Smooth muscle cell (in vitro differentiated cells): ENCODE results near the gene MOB2. TPM values are rescaled to one million over a fixed set of nuclear protein-coding genes. Genes with fewer than 3 reads are reported as not detected.

ENCODE experiments used
- DNase-seq: peaks from one replicate; lab custom pipeline; 2025; ENCODE audit not compliant: unreplicated experiment; lab: John Stamatoyannopoulos, UW
- H2AFZ ChIP-seq: fragments of 200-600 bp; sonication (generic); 2 replicates; pipeline ENCODE4 v1.6.0; 2016; ENCODE audit warnings: antibody characterized with exemption, low read depth, mild to moderate bottlenecking
- H3F3A ChIP-seq: fragments of 200-600 bp; sonication (generic); 2 replicates; pipeline ENCODE4 v1.6.0; 2017; ENCODE audit warnings: antibody characterized with exemption, low read depth
- H3K27ac ChIP-seq: fragments of 200-600 bp; sonication (generic); 2 replicates; pipeline ENCODE4 v1.5.1; 2016; ENCODE audit warnings: low read depth, mild to moderate bottlenecking
- H3K27me3 ChIP-seq: fragments of 200-600 bp; sonication (generic); 2 replicates; pipeline ENCODE4 v1.6.1; 2016; ENCODE audit warnings: low read depth, mild to moderate bottlenecking
- H3K36me3 ChIP-seq: fragments of 200-600 bp; sonication (generic); 2 replicates; pipeline ENCODE4 v1.5.1; 2016; ENCODE audit warnings: low read depth
- H3K4me1 ChIP-seq: fragments of 200-600 bp; sonication (generic); 2 replicates; pipeline ENCODE4 v1.5.1; 2016; ENCODE audit warnings: low read depth
- H3K4me2 ChIP-seq: fragments of 200-600 bp; sonication (generic); 2 replicates; pipeline ENCODE4 v1.6.0; 2016; ENCODE audit warnings: mild to moderate bottlenecking
- H3K4me3 ChIP-seq: fragments of 200-600 bp; sonication (generic); 2 replicates; pipeline ENCODE4 v1.5.1; 2016; ENCODE audit warnings: mild to moderate bottlenecking
- H3K79me2 ChIP-seq: fragments of 200-600 bp; sonication (generic); 2 replicates; pipeline ENCODE4 v1.6.0; 2016; ENCODE audit warnings: low read depth, mild to moderate bottlenecking
- H3K9ac ChIP-seq: fragments of 200-600 bp; sonication (generic); 2 replicates; pipeline ENCODE4 v1.6.0; 2016; ENCODE audit warnings: low read depth
- H3K9me3 ChIP-seq: fragments of 200-600 bp; sonication (generic); replicated peaks from 2 replicates; pipeline ENCODE4 v1.5.1; 2016; ENCODE audit warnings: low read depth
- H4K20me1 ChIP-seq: fragments of 200-600 bp; sonication (generic); 2 replicates; pipeline ENCODE4 v1.6.0; 2016; ENCODE audit warnings: low read depth
- WGBS: methylation state at CpG from one replicate; pipeline ENCODE4 v1.1.7; 2016; ENCODE audit warnings: low lambda C conversion rate; 5-methylcytosine and 5-hydroxymethylcytosine counted together
- polyA plus RNA-seq: library from polyadenylated mRNA; unstranded; fragments of >200 nt; fragmentation: Nextera tagmentation; extraction: Ambion mirVana; gene quantifications from 2 replicates; pipeline ENCODE4 v1.2.1, GENCODE V29; 2016
- total RNA-seq: library from RNA; depleted of rRNA; stranded (reverse); fragments of >200 nt; gene quantifications from 2 replicates; pipeline ENCODE4 v1.2.3, GENCODE V29; 2014
- TF ChIP-seq, protein P1 (sequence below): fragments of 200-600 bp; sonication (generic); IDR thresholded peaks from 2 replicates; pipeline ENCODE4 v1.5.1; 2017; ENCODE audit warnings: borderline replicate concordance, mild to moderate bottlenecking, antibody characterized with exemption; ENCODE audit not compliant: insufficient read depth, poor library complexity, severe bottlenecking

The MOB2 gene
- total and polyA plus RNA-seq, 2 experiments from 2014 or later, result 2.5 to 24.0 TPM

DNA sequence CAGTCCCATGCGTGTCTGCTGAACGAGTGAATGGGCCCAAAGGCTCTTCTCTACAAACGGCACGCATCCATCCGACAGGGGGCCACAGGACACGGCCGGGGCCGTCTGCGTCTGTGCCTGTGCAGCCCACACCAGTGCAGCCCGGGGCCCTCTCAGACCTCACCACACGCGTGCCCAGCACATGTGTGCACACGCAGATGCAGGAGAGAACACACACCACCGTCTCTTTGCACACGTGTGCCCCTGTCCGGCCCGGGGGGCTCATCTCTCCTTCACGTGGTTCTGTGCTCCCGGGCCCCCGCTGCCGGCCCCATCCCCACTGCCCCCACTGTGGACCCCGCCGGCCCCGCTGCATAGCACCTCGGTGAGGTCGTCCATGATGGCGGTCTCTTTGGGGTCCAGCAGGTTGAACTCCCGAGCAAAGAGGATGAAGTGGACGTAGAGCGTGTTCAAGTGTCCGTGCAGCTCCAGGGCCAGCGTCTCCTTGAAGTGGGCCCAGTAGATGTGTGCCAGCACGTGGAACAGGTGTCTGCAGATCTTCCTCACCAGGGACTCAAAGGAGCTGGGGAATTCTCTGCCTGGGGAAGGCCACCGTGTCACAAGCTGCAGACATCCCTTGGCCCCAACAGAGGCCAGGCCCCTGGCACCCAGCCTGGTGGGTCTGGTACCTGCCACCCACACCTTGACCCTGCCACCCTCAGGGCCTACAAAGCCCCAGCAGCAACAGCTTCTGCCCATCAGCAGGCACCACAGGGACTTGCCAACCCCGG, 16.5 kb downstream of the MOB2 start:
- 96% methylated on average over 21 of the region's 35 CpGs for WGBS
- Histone ChIP-seq H2AFZ (no peak overlapping the region), H3F3A (no peaks in the 10 kb centered on the region), H3K9ac (no peak overlapping the region), H3K4me2 (no peak overlapping the region), H3K27me3 (no peaks in the 10 kb centered on the region), H3K4me3 (no peak overlapping the region), H3K4me1 (no peaks in the 10 kb centered on the region), H3K36me3 (no peaks in the 10 kb centered on the region), H4K20me1 (no peaks in the 10 kb centered on the region), H3K9me3 (no peaks in the 10 kb centered on the region), H3K27ac (no peak overlapping the region), H3K79me2 (no peaks in the 10 kb centered on the region)
- TF ChIP-seq, protein P1, sequence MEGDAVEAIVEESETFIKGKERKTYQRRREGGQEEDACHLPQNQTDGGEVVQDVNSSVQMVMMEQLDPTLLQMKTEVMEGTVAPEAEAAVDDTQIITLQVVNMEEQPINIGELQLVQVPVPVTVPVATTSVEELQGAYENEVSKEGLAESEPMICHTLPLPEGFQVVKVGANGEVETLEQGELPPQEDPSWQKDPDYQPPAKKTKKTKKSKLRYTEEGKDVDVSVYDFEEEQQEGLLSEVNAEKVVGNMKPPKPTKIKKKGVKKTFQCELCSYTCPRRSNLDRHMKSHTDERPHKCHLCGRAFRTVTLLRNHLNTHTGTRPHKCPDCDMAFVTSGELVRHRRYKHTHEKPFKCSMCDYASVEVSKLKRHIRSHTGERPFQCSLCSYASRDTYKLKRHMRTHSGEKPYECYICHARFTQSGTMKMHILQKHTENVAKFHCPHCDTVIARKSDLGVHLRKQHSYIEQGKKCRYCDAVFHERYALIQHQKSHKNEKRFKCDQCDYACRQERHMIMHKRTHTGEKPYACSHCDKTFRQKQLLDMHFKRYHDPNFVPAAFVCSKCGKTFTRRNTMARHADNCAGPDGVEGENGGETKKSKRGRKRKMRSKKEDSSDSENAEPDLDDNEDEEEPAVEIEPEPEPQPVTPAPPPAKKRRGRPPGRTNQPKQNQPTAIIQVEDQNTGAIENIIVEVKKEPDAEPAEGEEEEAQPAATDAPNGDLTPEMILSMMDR, result no peak
- DNase-seq, result no peak

DNA sequence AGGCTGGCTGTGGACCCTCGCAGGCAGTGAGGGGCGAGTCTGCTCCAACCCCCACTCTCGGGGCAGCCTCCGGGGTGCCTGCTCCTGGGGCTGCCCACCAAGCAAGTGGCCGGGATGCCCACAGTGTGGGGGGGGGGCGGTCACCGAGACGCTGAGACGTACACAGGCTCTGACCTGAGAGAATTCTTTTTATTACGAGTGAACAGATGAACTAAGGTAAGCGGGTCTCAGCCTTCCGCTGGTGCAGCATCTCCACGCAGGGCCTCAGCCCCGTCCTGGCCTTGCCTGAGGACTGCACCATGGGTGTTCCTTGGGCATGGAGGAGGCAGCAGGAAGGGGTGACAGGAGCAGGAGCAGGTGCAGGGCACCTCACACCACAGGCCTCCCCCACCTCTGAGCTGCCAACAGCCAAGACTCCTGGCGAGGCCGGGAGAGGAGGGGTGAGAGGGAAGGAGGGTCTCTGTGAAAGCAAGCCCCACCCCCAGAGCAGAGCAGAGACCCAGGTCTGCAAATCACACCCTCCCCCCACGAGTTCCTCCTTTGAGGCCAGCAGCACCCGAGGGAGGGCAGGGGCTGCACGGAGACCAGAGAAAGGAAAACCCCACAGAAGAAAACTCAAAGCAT, 17.2 kb downstream of the MOB2 start:
- 92% methylated on average over 19 of the region's 19 CpGs for WGBS
- H3K36me3 ChIP-seq, result no peaks in the 10 kb centered on the region
- H2AFZ ChIP-seq, result no peak overlapping the region
- H3F3A ChIP-seq, result no peaks in the 10 kb centered on the region
- no peak overlapping the region for H3K4me3 ChIP-seq
- H3K9ac ChIP-seq, result no peak overlapping the region
- no peaks in the 10 kb centered on the region for H4K20me1 ChIP-seq
- no peaks in the 10 kb centered on the region for H3K9me3 ChIP-seq
- no peak overlapping the region for H3K4me2 ChIP-seq
- no peaks in the 10 kb centered on the region for H3K79me2 ChIP-seq
- no peaks in the 10 kb centered on the region for H3K4me1 ChIP-seq
- H3K27me3 ChIP-seq, result no peaks in the 10 kb centered on the region
- DNase-seq, result no peak
- TF ChIP-seq, protein P1, result no peak
- no peak overlapping the region for H3K27ac ChIP-seq

GRCh38 chr11:1468473-1469066, 18.0 kb downstream of the MOB2 start:
- no peaks in the 10 kb centered on the region for H3K36me3 ChIP-seq
- H3K4me3 ChIP-seq, result no peak overlapping the region
- H3K27ac ChIP-seq, result no peak overlapping the region
- 93% methylated on average over 17 of the region's 19 CpGs for WGBS
- no peak overlapping the region for H3K9ac ChIP-seq
- TF ChIP-seq, protein P1, result no peak
- DNase-seq, result no peak
- no peaks in the 10 kb centered on the region for H3K9me3 ChIP-seq
- no peaks in the 10 kb centered on the region for H3F3A ChIP-seq
- no peaks in the 10 kb centered on the region for H3K27me3 ChIP-seq
- no peak overlapping the region for H2AFZ ChIP-seq
- no peaks in the 10 kb centered on the region for H3K79me2 ChIP-seq
- no peaks in the 10 kb centered on the region for H3K4me1 ChIP-seq
- H3K4me2 ChIP-seq, result no peak overlapping the region
- H4K20me1 ChIP-seq, result no peaks in the 10 kb centered on the region
